ENCODE data around the gene MSRB1.

Gene MSRB1

GRCh38 chr16:1991135-1991551, 48.1 kb upstream of the MSRB1 start:
- H4K20me1 ChIP-seq (ENCODE audit: control insufficient read depth, insufficient read depth, low read depth, low read length), result no peaks in the 10 kb centered on the region
- H3F3A ChIP-seq (ENCODE audit: control insufficient read depth, insufficient read depth), result peaks cover 38% of the 10 kb centered on the region
- H3K4me1 ChIP-seq (ENCODE audit: control insufficient read depth, low read length), result peaks cover 44% of the 10 kb centered on the region
- peaks cover 24% of the 10 kb centered on the region for H3K36me3 ChIP-seq (ENCODE audit: control insufficient read depth, low read length)
- no peaks in the 10 kb centered on the region for H3K9me2 ChIP-seq (replicated peaks; ENCODE audit: control insufficient read depth, low read length)
- H3K27me3 ChIP-seq (ENCODE audit: control insufficient read depth, low read length), result peaks cover 19% of the 10 kb centered on the region
- H3K4me3 ChIP-seq (ENCODE audit: low read length), result peak overlapping the region; percentile 93
- H3K27ac ChIP-seq (ENCODE audit: low read depth, low read length), result peak overlapping the region; percentile 77
- TF ChIP-seq EZH2phosphoT487 (IDR thresholded peaks at IDR 0.05; ENCODE audit: borderline replicate concordance, low read length) (no peak), CTCF (IDR thresholded peaks at IDR 0.05; ENCODE audit: low read depth, low read length, poor library complexity, severe bottlenecking) (no peak)
- peaks cover 5% of the 10 kb centered on the region; the same call in 1 of the 2 replicates for H3K9me3 ChIP-seq (ENCODE audit: control insufficient read depth, insufficient read depth, low read length)
- H3K4me2 ChIP-seq (ENCODE audit: low read length), result peak overlapping the region; percentile 100
- H3K79me2 ChIP-seq (ENCODE audit: control insufficient read depth, low read length), result no peaks in the 10 kb centered on the region

- H3K9me2 ChIP-seq (replicated peaks; ENCODE audit: control insufficient read depth, low read length), result no peaks in the 10 kb centered on the region
- peak overlapping the region; percentile 93 for H3K4me3 ChIP-seq (ENCODE audit: low read length)
- no peak for TF ChIP-seq CTCF (IDR thresholded peaks at IDR 0.05; ENCODE audit: low read depth, low read length, poor library complexity, severe bottlenecking)
- peak; percentile 56; the same call in 1 of the 2 replicates for TF ChIP-seq EZH2phosphoT487 (IDR thresholded peaks at IDR 0.05; ENCODE audit: borderline replicate concordance, low read length)
Measured at GRCh38 chr16:1990351-1991134, 47.5 kb upstream of the MSRB1 start.

GRCh38 chr16:1990101-1990350, 47.0 kb upstream of the MSRB1 start:
- Histone ChIP-seq H3F3A (ENCODE audit: control insufficient read depth, insufficient read depth) (peaks cover 28% of the 10 kb centered on the region), H3K27me3 (ENCODE audit: control insufficient read depth, low read length) (peaks cover 19% of the 10 kb centered on the region), H3K9me3 (ENCODE audit: control insufficient read depth, insufficient read depth, low read length) (peaks cover 5% of the 10 kb centered on the region; the same call in 1 of the 2 replicates), H4K20me1 (ENCODE audit: control insufficient read depth, insufficient read depth, low read depth, low read length) (no peaks in the 10 kb centered on the region), H3K4me3 (ENCODE audit: low read length) (peak overlapping the region; percentile 93), H3K9me2 (replicated peaks; ENCODE audit: control insufficient read depth, low read length) (no peaks in the 10 kb centered on the region), H3K4me1 (ENCODE audit: control insufficient read depth, low read length) (peaks cover 50% of the 10 kb centered on the region), H3K27ac (ENCODE audit: low read depth, low read length) (no peak overlapping the region), H3K4me2 (ENCODE audit: low read length) (peak overlapping the region; percentile 100), H3K79me2 (ENCODE audit: control insufficient read depth, low read length) (peaks cover 9% of the 10 kb centered on the region), H3K36me3 (ENCODE audit: control insufficient read depth, low read length) (peaks cover 27% of the 10 kb centered on the region)
- TF ChIP-seq CTCF (IDR thresholded peaks at IDR 0.05; ENCODE audit: low read depth, low read length, poor library complexity, severe bottlenecking) (no peak), EZH2phosphoT487 (IDR thresholded peaks at IDR 0.05; ENCODE audit: borderline replicate concordance, low read length) (no peak)

More at GRCh38 chr16:1990351-1991134, 47.5 kb upstream of the MSRB1 start:
- H3K27me3 ChIP-seq (ENCODE audit: control insufficient read depth, low read length), result peaks cover 19% of the 10 kb centered on the region
- H3K4me2 ChIP-seq (ENCODE audit: low read length), result peak overlapping the region; percentile 100
- peaks cover 4% of the 10 kb centered on the region for H3K79me2 ChIP-seq (ENCODE audit: control insufficient read depth, low read length)
- peaks cover 27% of the 10 kb centered on the region for H3K36me3 ChIP-seq (ENCODE audit: control insufficient read depth, low read length)
- peaks cover 33% of the 10 kb centered on the region for H3F3A ChIP-seq (ENCODE audit: control insufficient read depth, insufficient read depth)
- no peaks in the 10 kb centered on the region for H4K20me1 ChIP-seq (ENCODE audit: control insufficient read depth, insufficient read depth, low read depth, low read length)
- H3K4me1 ChIP-seq (ENCODE audit: control insufficient read depth, low read length), result peaks cover 45% of the 10 kb centered on the region
- peaks cover 5% of the 10 kb centered on the region; the same call in 1 of the 2 replicates for H3K9me3 ChIP-seq (ENCODE audit: control insufficient read depth, insufficient read depth, low read length)
- H3K27ac ChIP-seq (ENCODE audit: low read depth, low read length), result peak overlapping the region; percentile 77

Data from DOHH2 (cell line).